Gastrocnemius medialis (tissue), 4 donors: Measurements from ENCODE around the gene GRIA1.

Experiments used
- CTCF ChIP-seq, 5 experiments: fragments of 450-650 bp in 3 of 5; fragments of 200-600 bp in 2 of 5; sonication (generic) in 2 of 5; IDR thresholded peaks in 4 of 5; conservative IDR thresholded peaks in 1 of 5; 1 replicate in 4 of 5; 2 replicates in 1 of 5; pipeline ENCODE4 v1.5.1; 2016 to 2019; ENCODE audit warnings: antibody characterized with exemption in 5 of 5, mild to moderate bottlenecking in 3 of 5, moderate library complexity in 3 of 5
- POLR2A ChIP-seq, 2 donors: fragments of 450-650 bp; IDR thresholded peaks; one replicate each; pipeline ENCODE4 v1.6.1; 2017; ENCODE audit warnings: antibody characterized with exemption in 2 of 2, mild to moderate bottlenecking in 2 of 2, moderate library complexity in 2 of 2

GRCh38 chr5:153456354-153456753, 34.1 kb upstream of the GRIA1 start:
- TF ChIP-seq CTCF (IDR thresholded peaks at IDR 0.05 in 4 of 5, conservative IDR thresholded peaks at IDR 0.05 in 1 of 5), result no peak
- no peak for TF ChIP-seq POLR2A (IDR thresholded peaks at IDR 0.05)
